GM13976 (cell line): ENCODE data around the gene FKBP15.
A peak's percentile ranks its signal among the peaks of the same experiment; 100 is the strongest.

Experiments
- DNase-seq: peaks from one replicate; pipeline ENCODE4 v3.0.0; 2012; ENCODE audit warnings: low spot score
- in situ Hi-C: fragments of 300-500 bp; cut with MboI; formaldehyde crosslinking; loops from one replicate; pipeline ENCODE4 v1.12.0; 2022; ENCODE audit warnings: low sequenced_read_pairs, mixed read lengths, inconsistent platforms; ENCODE audit not compliant: unreplicated experiment
- TF ChIP-seq, protein P1 (sequence below): IDR thresholded peaks from 2 replicates; pipeline ENCODE4 v1.5.1; 2012; ENCODE audit warnings: borderline replicate concordance, mild to moderate bottlenecking; ENCODE audit not compliant: insufficient read depth; ENCODE audit errors: extremely low read depth, missing control alignments, control extremely low read depth

FKBP15 gene

DNA sequence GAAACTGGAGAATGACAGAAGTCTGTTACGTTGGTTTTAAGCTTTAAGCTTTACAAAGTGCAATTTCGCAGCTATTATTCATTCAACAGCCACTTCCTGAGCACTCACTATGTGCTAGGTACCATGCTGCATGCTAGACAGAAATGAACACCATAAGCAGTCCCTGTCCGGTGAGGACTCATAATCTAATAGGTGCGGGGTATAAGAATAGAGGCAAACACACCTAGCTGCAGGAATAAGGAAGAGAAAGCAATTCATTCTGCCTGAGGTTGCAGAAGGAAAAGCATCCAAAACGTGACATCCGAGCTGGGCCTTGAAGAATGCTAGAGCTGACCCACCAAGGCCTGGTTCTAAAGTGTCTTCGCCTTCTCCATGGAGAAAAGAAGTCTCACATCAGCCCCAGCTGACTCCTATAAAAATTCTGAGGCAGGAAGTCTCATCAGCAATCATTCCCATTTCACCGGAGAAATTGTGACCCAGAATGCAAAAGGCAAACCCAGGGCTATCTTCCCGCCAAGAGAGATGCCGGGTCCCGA lies 542 bp downstream of the FKBP15 start:
- TF ChIP-seq, protein P1, sequence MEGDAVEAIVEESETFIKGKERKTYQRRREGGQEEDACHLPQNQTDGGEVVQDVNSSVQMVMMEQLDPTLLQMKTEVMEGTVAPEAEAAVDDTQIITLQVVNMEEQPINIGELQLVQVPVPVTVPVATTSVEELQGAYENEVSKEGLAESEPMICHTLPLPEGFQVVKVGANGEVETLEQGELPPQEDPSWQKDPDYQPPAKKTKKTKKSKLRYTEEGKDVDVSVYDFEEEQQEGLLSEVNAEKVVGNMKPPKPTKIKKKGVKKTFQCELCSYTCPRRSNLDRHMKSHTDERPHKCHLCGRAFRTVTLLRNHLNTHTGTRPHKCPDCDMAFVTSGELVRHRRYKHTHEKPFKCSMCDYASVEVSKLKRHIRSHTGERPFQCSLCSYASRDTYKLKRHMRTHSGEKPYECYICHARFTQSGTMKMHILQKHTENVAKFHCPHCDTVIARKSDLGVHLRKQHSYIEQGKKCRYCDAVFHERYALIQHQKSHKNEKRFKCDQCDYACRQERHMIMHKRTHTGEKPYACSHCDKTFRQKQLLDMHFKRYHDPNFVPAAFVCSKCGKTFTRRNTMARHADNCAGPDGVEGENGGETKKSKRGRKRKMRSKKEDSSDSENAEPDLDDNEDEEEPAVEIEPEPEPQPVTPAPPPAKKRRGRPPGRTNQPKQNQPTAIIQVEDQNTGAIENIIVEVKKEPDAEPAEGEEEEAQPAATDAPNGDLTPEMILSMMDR, result no peak
- no peak for DNase-seq
- in situ Hi-C loops, result no loop called here

DNA sequence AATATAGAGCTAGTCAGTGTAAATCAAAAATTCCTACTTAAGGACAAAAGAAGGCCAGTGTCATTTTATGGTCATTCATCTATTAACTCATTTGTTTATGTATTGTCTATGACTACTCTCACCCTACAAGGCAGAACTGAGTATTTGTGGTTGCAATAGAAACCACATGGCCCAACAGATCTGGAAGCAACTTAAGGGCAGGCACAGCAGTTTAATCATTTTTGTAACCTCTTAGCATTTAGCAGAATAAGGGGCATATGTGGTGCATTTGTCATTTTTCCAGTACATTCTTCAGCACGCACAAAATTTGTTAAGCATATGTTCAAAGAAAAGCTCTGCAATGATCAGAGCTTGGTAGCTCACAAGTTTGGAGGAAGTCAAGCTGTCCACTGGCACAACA lies 1.1 kb downstream of the FKBP15 start:
- DNase-seq, result peak; percentile 55
- in situ Hi-C loops, result no loop called here
- TF ChIP-seq, protein P1, result no peak

GRCh38 chr9:113219186-113219936 lies 1.7 kb downstream of the FKBP15 start:
- TF ChIP-seq, protein P1, result no peak
- peak; percentile 54 for DNase-seq

DNA sequence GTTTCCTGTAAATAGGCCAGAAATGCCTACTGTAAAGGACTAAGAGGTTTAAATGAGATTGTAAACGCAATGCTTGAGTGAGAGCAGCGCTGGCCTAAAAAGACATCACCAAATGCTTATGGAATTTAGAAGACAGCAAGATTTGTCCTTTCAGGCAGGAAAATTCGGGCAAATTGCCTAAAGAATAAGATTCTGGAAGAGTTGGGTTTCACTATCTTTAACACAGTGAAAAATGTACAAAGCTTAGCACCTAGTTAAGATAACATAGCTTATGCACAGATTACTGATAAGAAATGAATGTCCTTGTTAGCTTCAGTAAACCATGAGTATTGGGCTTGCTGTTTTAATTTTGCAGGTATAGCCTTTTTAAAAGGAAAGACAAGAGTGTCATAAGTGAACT lies 4.7 kb downstream of the FKBP15 start:
- TF ChIP-seq, protein P1, result no peak
- in situ Hi-C loops, result no loop called here
- no peak for DNase-seq

More at GRCh38 chr9:113219186-113219936, 1.7 kb downstream of the FKBP15 start:
- in situ Hi-C loops, result no loop called here

- in situ Hi-C loops, result no loop called here
- TF ChIP-seq, protein P1, result no peak
- no peak for DNase-seq
Measured at GRCh38 chr9:113215132-113215531, 5.9 kb downstream of the FKBP15 start.

DNA sequence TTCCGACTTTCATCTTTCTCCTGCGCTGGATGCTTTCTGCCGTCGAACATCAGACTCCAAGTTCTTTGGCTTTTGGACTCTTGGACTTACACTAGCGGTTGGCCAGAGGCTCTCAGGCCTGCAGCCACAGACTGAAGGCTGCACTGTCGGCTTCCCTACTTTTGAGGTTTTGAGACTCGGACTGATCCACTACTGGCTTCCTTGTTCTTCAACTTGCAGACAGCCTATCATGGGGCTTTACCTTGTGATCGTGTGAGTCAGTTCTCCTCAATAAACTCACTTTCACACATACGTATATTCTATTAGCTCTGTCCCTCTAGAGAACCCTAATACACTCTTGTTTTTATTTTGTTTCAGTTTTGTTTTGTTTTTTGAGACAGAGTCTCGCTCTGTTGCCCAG lies 10.3 kb downstream of the FKBP15 start:
- in situ Hi-C loops, result no loop called here
- TF ChIP-seq, protein P1, result no peak
- DNase-seq, result no peak
